Measurements from ENCODE around the gene HHAT. TPM values are rescaled to one million over a fixed set of nuclear protein-coding genes. Genes with fewer than 3 reads are reported as not detected.
"Not testable (repeated sequence)": the region's sequence is repeated elsewhere in the genome, so short reads cannot be mapped to it uniquely, and the experiment has no call there.

The HHAT gene
- total RNA-seq, 2 donors from 2014 or later, result 0.58 to 1.3 TPM

- Mint-ChIP-seq H3K4me3 (no peak overlapping the region), H3K27me3 (no peaks in the 10 kb centered on the region), H3K4me1 (peaks cover 16% of the 10 kb centered on the region), H3K27ac (no peak overlapping the region), H3K9me3 (no peaks in the 10 kb centered on the region), H3K36me3 (ENCODE audit: low read depth) (no peaks in the 10 kb centered on the region)
- no peak for ATAC-seq (replicated peaks)
Observed at GRCh38 chr1:210377731-210378333, 49.1 kb downstream of the HHAT start.

- no peak for ATAC-seq (replicated peaks)
- H3K27ac Mint-ChIP-seq, result no peak overlapping the region
- no peaks in the 10 kb centered on the region for H3K9me3 Mint-ChIP-seq
- no peaks in the 10 kb centered on the region for H3K36me3 Mint-ChIP-seq (ENCODE audit: low read depth)
- H3K27me3 Mint-ChIP-seq, result no peaks in the 10 kb centered on the region
- H3K4me1 Mint-ChIP-seq, result peaks cover 7% of the 10 kb centered on the region
- H3K4me3 Mint-ChIP-seq, result no peak overlapping the region
Observed at GRCh38 chr1:210378736-210379135, 50.0 kb downstream of the HHAT start.

- no peak overlapping the region for H3K4me3 Mint-ChIP-seq
- no peaks in the 10 kb centered on the region for H3K4me1 Mint-ChIP-seq
- H3K36me3 Mint-ChIP-seq (ENCODE audit: low read depth), result no peaks in the 10 kb centered on the region
- no peak overlapping the region for H3K27ac Mint-ChIP-seq
- no peak for ATAC-seq (replicated peaks)
- no peaks in the 10 kb centered on the region for H3K27me3 Mint-ChIP-seq
- no peaks in the 10 kb centered on the region for H3K9me3 Mint-ChIP-seq
Observed at GRCh38 chr1:210381934-210382333, 53.2 kb downstream of the HHAT start.

GRCh38 chr1:210384625-210385024, 55.9 kb downstream of the HHAT start:
- H3K9me3 Mint-ChIP-seq, result no peaks in the 10 kb centered on the region
- no peak for ATAC-seq (replicated peaks)
- H3K4me1 Mint-ChIP-seq, result no peaks in the 10 kb centered on the region
- H3K27me3 Mint-ChIP-seq, result no peaks in the 10 kb centered on the region
- H3K36me3 Mint-ChIP-seq (ENCODE audit: low read depth), result no peaks in the 10 kb centered on the region
- H3K4me3 Mint-ChIP-seq, result no peak overlapping the region
- no peak overlapping the region for H3K27ac Mint-ChIP-seq

- no peak for ATAC-seq (replicated peaks)
- H3K36me3 Mint-ChIP-seq (ENCODE audit: low read depth), result no peaks in the 10 kb centered on the region
- no peak overlapping the region for H3K4me3 Mint-ChIP-seq
- no peak overlapping the region for H3K27ac Mint-ChIP-seq
- H3K9me3 Mint-ChIP-seq, result no peaks in the 10 kb centered on the region
- H3K27me3 Mint-ChIP-seq, result no peaks in the 10 kb centered on the region
- H3K4me1 Mint-ChIP-seq, result no peaks in the 10 kb centered on the region
Observed at GRCh38 chr1:210385228-210385627, 56.5 kb downstream of the HHAT start.

- Mint-ChIP-seq H3K36me3 (ENCODE audit: low read depth) (no peaks in the 10 kb centered on the region), H3K27me3 (no peaks in the 10 kb centered on the region), H3K9me3 (no peaks in the 10 kb centered on the region), H3K27ac (no peak overlapping the region), H3K4me1 (peaks cover 4% of the 10 kb centered on the region), H3K4me3 (no peak overlapping the region)
- peak; percentile 39 for ATAC-seq (replicated peaks)
Observed at GRCh38 chr1:210394281-210394821, 65.6 kb downstream of the HHAT start.

- Mint-ChIP-seq H3K27me3 (no peaks in the 10 kb centered on the region), H3K36me3 (ENCODE audit: low read depth) (no peaks in the 10 kb centered on the region), H3K9me3 (no peaks in the 10 kb centered on the region), H3K4me1 (peaks cover 19% of the 10 kb centered on the region), H3K27ac (no peak overlapping the region), H3K4me3 (no peak overlapping the region)
- ATAC-seq (replicated peaks), result no peak
Observed at GRCh38 chr1:210396541-210396940, 67.8 kb downstream of the HHAT start.

- Mint-ChIP-seq H3K27me3 (no peaks in the 10 kb centered on the region), H3K4me1 (peaks cover 19% of the 10 kb centered on the region), H3K9me3 (no peaks in the 10 kb centered on the region), H3K4me3 (no peak overlapping the region), H3K27ac (no peak overlapping the region), H3K36me3 (ENCODE audit: low read depth) (no peaks in the 10 kb centered on the region)
- no peak for ATAC-seq (replicated peaks)
Observed at GRCh38 chr1:210397252-210397651, 68.5 kb downstream of the HHAT start.

- Mint-ChIP-seq H3K27ac (no peak overlapping the region), H3K9me3 (no peaks in the 10 kb centered on the region), H3K36me3 (ENCODE audit: low read depth) (no peaks in the 10 kb centered on the region), H3K4me1 (peaks cover 19% of the 10 kb centered on the region), H3K27me3 (no peaks in the 10 kb centered on the region), H3K4me3 (no peak overlapping the region)
- no peak for ATAC-seq (replicated peaks)
Observed at GRCh38 chr1:210397681-210398080, 69.0 kb downstream of the HHAT start.

GRCh38 chr1:210398466-210398865, 69.8 kb downstream of the HHAT start:
- H3K27me3 Mint-ChIP-seq, result no peaks in the 10 kb centered on the region
- no peak for ATAC-seq (replicated peaks)

GRCh38 chr1:210400043-210400840, 71.5 kb downstream of the HHAT start:
- peak overlapping the region; percentile 55 for H3K4me3 Mint-ChIP-seq
- no peaks in the 10 kb centered on the region for H3K27me3 Mint-ChIP-seq
- no peaks in the 10 kb centered on the region for H3K36me3 Mint-ChIP-seq (ENCODE audit: low read depth)
- H3K4me1 Mint-ChIP-seq, result peaks cover 19% of the 10 kb centered on the region
- peak; percentile 70 for ATAC-seq (replicated peaks)
- no peaks in the 10 kb centered on the region for H3K9me3 Mint-ChIP-seq
- H3K27ac Mint-ChIP-seq, result peak overlapping the region; percentile 37

More at GRCh38 chr1:210398466-210398865, 69.8 kb downstream of the HHAT start:
- Mint-ChIP-seq H3K9me3 (no peaks in the 10 kb centered on the region), H3K27ac (no peak overlapping the region), H3K4me3 (no peak overlapping the region), H3K36me3 (ENCODE audit: low read depth) (no peaks in the 10 kb centered on the region), H3K4me1 (peaks cover 19% of the 10 kb centered on the region)

GRCh38 chr1:210402560-210402959, 73.9 kb downstream of the HHAT start:
- H3K4me3 Mint-ChIP-seq, result no peak overlapping the region
- H3K9me3 Mint-ChIP-seq, result no peaks in the 10 kb centered on the region
- no peaks in the 10 kb centered on the region for H3K27me3 Mint-ChIP-seq
- ATAC-seq (replicated peaks), result no peak
- H3K27ac Mint-ChIP-seq, result no peak overlapping the region
- no peaks in the 10 kb centered on the region for H3K36me3 Mint-ChIP-seq (ENCODE audit: low read depth)
- peaks cover 19% of the 10 kb centered on the region for H3K4me1 Mint-ChIP-seq

GRCh38 chr1:210405316-210405715, 76.6 kb downstream of the HHAT start:
- Mint-ChIP-seq H3K27ac (no peak overlapping the region), H3K9me3 (no peaks in the 10 kb centered on the region), H3K4me1 (peaks cover 6% of the 10 kb centered on the region), H3K4me3 (no peak overlapping the region), H3K27me3 (no peaks in the 10 kb centered on the region), H3K36me3 (ENCODE audit: low read depth) (no peaks in the 10 kb centered on the region)
- ATAC-seq (replicated peaks), result no peak

GRCh38 chr1:210406341-210406740, 77.6 kb downstream of the HHAT start:
- H3K36me3 Mint-ChIP-seq (ENCODE audit: low read depth); H3K27ac Mint-ChIP-seq; H3K27me3 Mint-ChIP-seq; H3K4me3 Mint-ChIP-seq; H3K4me1 Mint-ChIP-seq; ATAC-seq (replicated peaks); H3K9me3 Mint-ChIP-seq: not testable (repeated sequence)

- H3K36me3 Mint-ChIP-seq (ENCODE audit: low read depth), result no peaks in the 10 kb centered on the region
- no peaks in the 10 kb centered on the region for H3K27me3 Mint-ChIP-seq
- peak; percentile 73 for ATAC-seq (replicated peaks)
- H3K9me3 Mint-ChIP-seq, result no peaks in the 10 kb centered on the region
- H3K4me3 Mint-ChIP-seq, result no peak overlapping the region
- H3K4me1 Mint-ChIP-seq, result no peaks in the 10 kb centered on the region
- no peak overlapping the region for H3K27ac Mint-ChIP-seq
Observed at GRCh38 chr1:210407207-210407886, 78.6 kb downstream of the HHAT start.
